Activated CD8-positive, alpha-beta T cell treated with anti-CD3 and anti-CD28 coated beads for 36 hours (primary cell): Measurements from ENCODE around the gene ANO7. TPM values are rescaled to one million over a fixed set of nuclear protein-coding genes. Genes with fewer than 3 reads are reported as not detected.

Source experiments
- ATAC-seq: fragments of 200-7000 bp; cut with Tn5 transposase; one replicate; pipeline ENCODE4 v1.10.0; 2021; ENCODE audit warnings: mild to moderate bottlenecking, moderate library complexity
- CTCF ChIA-PET: fragments of 350-600 bp; sonication (Branson Sonifier 250); formaldehyde crosslinking; loops from one replicate; lab custom pipeline; 2021; ENCODE audit warnings: antibody characterized with exemption; lab: Charles Lee
- POLR2A ChIA-PET: fragments of 350-600 bp; sonication (Branson Sonifier 250); formaldehyde crosslinking; loops from one replicate; lab custom pipeline; 2021; ENCODE audit warnings: antibody characterized with exemption; lab: Charles Lee
- DNase-seq: peaks from one replicate; pipeline ENCODE4 v3.0.0-alpha.2; 2020
- H3K27ac Mint-ChIP-seq: one replicate; pipeline ENCODE4 v1.8.0; 2021; ENCODE audit warnings: mild to moderate bottlenecking, mixed read lengths
- H3K27me3 Mint-ChIP-seq: one replicate; pipeline ENCODE4 v1.8.0; 2021; ENCODE audit warnings: mixed read lengths
- H3K36me3 Mint-ChIP-seq: one replicate; pipeline ENCODE4 v1.8.0; 2021; ENCODE audit warnings: low read depth, mixed read lengths
- H3K4me1 Mint-ChIP-seq: one replicate; pipeline ENCODE4 v1.8.0; 2021; ENCODE audit warnings: low read depth, mixed read lengths
- H3K4me3 Mint-ChIP-seq: one replicate; pipeline ENCODE4 v1.8.0; 2021; ENCODE audit warnings: mild to moderate bottlenecking, moderate library complexity, mixed read lengths
- H3K9me3 Mint-ChIP-seq: one replicate; pipeline ENCODE4 v1.8.0; 2021; ENCODE audit warnings: mixed read lengths
- CTCF ChIP-seq: fragments of 200-600 bp; IDR thresholded peaks from one replicate; pipeline ENCODE4 v1.8.0; 2022; ENCODE audit warnings: antibody characterized with exemption, mild to moderate bottlenecking
- intact Hi-C: fragments of 100-400 bp; cut with micrococcal nuclease; formaldehyde crosslinking; loops from one replicate; pipeline ENCODE4 v1.10.0; 2022
- total RNA-seq, 2 experiments: library from RNA; stranded (reverse); gene quantifications; one replicate each; pipeline ENCODE4 v1.2.3, GENCODE V29; 2021

Gene ANO7
- total RNA-seq, 2 experiments from 2014 or later: 5.1 to 5.4 TPM

- DNase-seq: no peak
- peaks cover 28% of the 10 kb centered on the region for H3K36me3 Mint-ChIP-seq
- TF ChIP-seq CTCF: no peak
- H3K9me3 Mint-ChIP-seq: no peaks in the 10 kb centered on the region
- H3K27me3 Mint-ChIP-seq: peaks cover 1% of the 10 kb centered on the region
- H3K4me1 Mint-ChIP-seq: peaks cover 5% of the 10 kb centered on the region
- ChIA-PET POLR2A (interaction anchor here (1.1 kb wide), 1 partner anchor 28 kb away, joined by 3 read pairs; no protein-coding TSS in a partner anchor), CTCF (no interaction called here)
- no peak overlapping the region for H3K4me3 Mint-ChIP-seq
- H3K27ac Mint-ChIP-seq: no peak overlapping the region
- intact Hi-C loops: no loop called here
- no peak for ATAC-seq
Measured at GRCh38 chr2:241224851-241225438, 36.5 kb downstream of the ANO7 start.

GRCh38 chr2:241225545-241225944, 37.1 kb downstream of the ANO7 start:
- Mint-ChIP-seq H3K36me3 (peaks cover 33% of the 10 kb centered on the region), H3K4me3 (no peak overlapping the region), H3K9me3 (no peaks in the 10 kb centered on the region), H3K27ac (no peak overlapping the region), H3K4me1 (peaks cover 5% of the 10 kb centered on the region), H3K27me3 (no peaks in the 10 kb centered on the region)
- DNase-seq (no peak), ATAC-seq (no peak)
- intact Hi-C loops: no loop called here
- POLR2A ChIA-PET: interaction anchor here (1.1 kb wide), 1 partner anchor 27 kb away, joined by 3 read pairs; no protein-coding TSS in a partner anchor
- TF ChIP-seq CTCF: no peak
- CTCF ChIA-PET: no interaction called here

- CTCF ChIA-PET: no interaction called here
Measured at GRCh38 chr2:241225983-241226382, 37.5 kb downstream of the ANO7 start.

GRCh38 chr2:241226723-241227572, 38.5 kb downstream of the ANO7 start:
- ATAC-seq (no peak), DNase-seq (no peak)
- H3K4me3 Mint-ChIP-seq: no peak overlapping the region
- no peaks in the 10 kb centered on the region for H3K9me3 Mint-ChIP-seq
- H3K27ac Mint-ChIP-seq: no peak overlapping the region
- ChIA-PET POLR2A (interaction anchor here (0.9 kb wide), 1 partner anchor 23 kb away, joined by 3 read pairs; no protein-coding TSS in a partner anchor), CTCF (no interaction called here)
- H3K36me3 Mint-ChIP-seq: peaks cover 42% of the 10 kb centered on the region
- H3K4me1 Mint-ChIP-seq: peaks cover 5% of the 10 kb centered on the region
- intact Hi-C loops: no loop called here
- no peaks in the 10 kb centered on the region for H3K27me3 Mint-ChIP-seq
- no peak for TF ChIP-seq CTCF

More at GRCh38 chr2:241225983-241226382, 37.5 kb downstream of the ANO7 start:
- Mint-ChIP-seq H3K4me1 (peaks cover 5% of the 10 kb centered on the region), H3K9me3 (no peaks in the 10 kb centered on the region), H3K27me3 (no peaks in the 10 kb centered on the region), H3K4me3 (no peak overlapping the region), H3K27ac (no peak overlapping the region), H3K36me3 (peaks cover 34% of the 10 kb centered on the region)
- ATAC-seq (no peak), DNase-seq (no peak)
- intact Hi-C loops: no loop called here
- POLR2A ChIA-PET: interaction anchor here (1.1 kb wide), 1 partner anchor 27 kb away, joined by 3 read pairs; no protein-coding TSS in a partner anchor
- no peak for TF ChIP-seq CTCF

GRCh38 chr2:241227594-241227993, 39.1 kb downstream of the ANO7 start:
- CTCF ChIA-PET: no interaction called here
- no peak overlapping the region for H3K27ac Mint-ChIP-seq
- H3K4me3 Mint-ChIP-seq: no peak overlapping the region
- H3K4me1 Mint-ChIP-seq: peaks cover 5% of the 10 kb centered on the region
- peaks cover 43% of the 10 kb centered on the region for H3K36me3 Mint-ChIP-seq
- DNase-seq (no peak), ATAC-seq (no peak)
- TF ChIP-seq CTCF: no peak
- POLR2A ChIA-PET: no interaction called here
- intact Hi-C loops: no loop called here
- H3K27me3 Mint-ChIP-seq: no peaks in the 10 kb centered on the region
- H3K9me3 Mint-ChIP-seq: no peaks in the 10 kb centered on the region
